ENCODE results near the gene TNFRSF1B. TPM values are rescaled to one million over a fixed set of nuclear protein-coding genes. Genes with fewer than 3 reads are reported as not detected.

Gene TNFRSF1B
- total and polyA plus RNA-seq, 2 experiments from 2014 or later: 0.91 to 4.1 TPM

- no peak for TF ChIP-seq ZNF462 (CRISPR knock-in tag; IDR thresholded peaks at IDR 0.05)
- TF ChIP-seq EZH2phosphoT487 (IDR thresholded peaks at IDR 0.05; ENCODE audit: unreplicated experiment): no peak
- TF ChIP-seq ZNF331 (CRISPR knock-in tag; IDR thresholded peaks at IDR 0.05; ENCODE audit: low read depth): no peak
These were observed 15.3 kb upstream of the TNFRSF1B start (continued) for GRCh38 chr1:12151465-12151864.

- no peak overlapping the region for H2AFZ ChIP-seq
- no peak overlapping the region for H3K4me2 ChIP-seq
- DNase-seq (ENCODE audit: low spot score) (no peak), ATAC-seq (no peak)
- no peaks in the 10 kb centered on the region for H3K9me2 ChIP-seq (ENCODE audit: insufficient read depth)
- no peak overlapping the region for H3K4me3 ChIP-seq
- no peak overlapping the region for H3K27ac Mint-ChIP-seq
- no peaks in the 10 kb centered on the region for H3K36me3 Mint-ChIP-seq (ENCODE audit: low read depth)
- H4K20me1 ChIP-seq (replicated peaks; ENCODE audit: insufficient read depth): no peaks in the 10 kb centered on the region
- 0 out of 2 replicates have a peak, but pooled peaks cover under 1% of the 10 kb centered on the region for H3F3A ChIP-seq (replicated peaks; ENCODE audit: low read depth)
- no peak overlapping the region for H3K4me3 Mint-ChIP-seq
- peaks cover 3% of the 10 kb centered on the region; the same call in 2 of the 3 replicates for H3K4me1 Mint-ChIP-seq
- H3K27ac ChIP-seq (ENCODE audit: low read depth): no peak overlapping the region
- H3K36me3 ChIP-seq (ENCODE audit: insufficient read depth): no peaks in the 10 kb centered on the region
- peaks cover 3% of the 10 kb centered on the region; the same call in 1 of the 2 replicates for H3K4me1 ChIP-seq (ENCODE audit: insufficient read depth)
- no peaks in the 10 kb centered on the region; the same call in 2 of the 3 replicates for H3K9me3 Mint-ChIP-seq
- H3K27me3 Mint-ChIP-seq (ENCODE audit: insufficient read depth, low read depth, poor library complexity): peaks cover 7% of the 10 kb centered on the region
- H3K27me3 ChIP-seq (ENCODE audit: insufficient read depth): no peaks in the 10 kb centered on the region
- TF ChIP-seq ZNF331 (CRISPR knock-in tag; IDR thresholded peaks at IDR 0.05; ENCODE audit: low read depth): no peak
- TF ChIP-seq POLR2AphosphoS5 (IDR thresholded peaks at IDR 0.05; ENCODE audit: low read depth): no peak
- TF ChIP-seq EZH2phosphoT487 (IDR thresholded peaks at IDR 0.05; ENCODE audit: unreplicated experiment): no peak
- H3K79me2 ChIP-seq (replicated peaks; ENCODE audit: insufficient read depth): no peaks in the 10 kb centered on the region
These were observed 14.5 kb upstream of the TNFRSF1B start for GRCh38 chr1:12152113-12152891.

Measured in GM23338 (cell line).